GM18499 (cell line): Measurements from ENCODE around the gene ZNRF1.
"Not testable (repeated sequence)": the region's sequence is repeated elsewhere in the genome, so short reads cannot be mapped to it uniquely, and the experiment has no call there.

Experiments used
- ATAC-seq: cut with Tn5 transposase; IDR thresholded peaks from one replicate; pipeline ENCODE4 v1.9.1; 2021; ENCODE audit warnings: moderate number of reproducible peaks; ENCODE audit not compliant: insufficient read depth, unreplicated experiment

Gene ZNRF1

DNA sequence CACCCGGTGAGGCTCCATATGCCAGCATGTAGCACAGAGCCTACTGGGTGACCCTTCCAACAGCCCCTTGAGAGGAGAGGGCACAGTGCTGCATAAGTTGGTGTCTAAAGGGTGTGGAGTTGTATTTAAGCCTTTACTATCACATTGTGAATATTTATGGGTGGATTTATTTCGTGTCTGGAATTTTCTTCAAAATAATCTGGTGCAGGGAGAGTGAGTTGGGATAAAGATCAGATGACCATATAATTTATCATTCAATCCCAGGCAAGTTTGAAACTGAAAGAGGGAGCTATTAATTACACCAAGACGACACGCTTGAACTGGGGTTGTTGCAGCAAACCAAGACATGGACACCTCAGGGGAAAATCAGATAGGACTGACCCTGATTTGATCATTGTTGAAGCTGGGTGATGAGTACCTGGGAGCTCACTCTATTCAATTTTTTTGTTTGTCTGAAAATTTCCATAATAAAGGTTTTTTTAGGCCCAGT lies 75.5 kb downstream of the ZNRF1 start:
- no peak for ATAC-seq

DNA sequence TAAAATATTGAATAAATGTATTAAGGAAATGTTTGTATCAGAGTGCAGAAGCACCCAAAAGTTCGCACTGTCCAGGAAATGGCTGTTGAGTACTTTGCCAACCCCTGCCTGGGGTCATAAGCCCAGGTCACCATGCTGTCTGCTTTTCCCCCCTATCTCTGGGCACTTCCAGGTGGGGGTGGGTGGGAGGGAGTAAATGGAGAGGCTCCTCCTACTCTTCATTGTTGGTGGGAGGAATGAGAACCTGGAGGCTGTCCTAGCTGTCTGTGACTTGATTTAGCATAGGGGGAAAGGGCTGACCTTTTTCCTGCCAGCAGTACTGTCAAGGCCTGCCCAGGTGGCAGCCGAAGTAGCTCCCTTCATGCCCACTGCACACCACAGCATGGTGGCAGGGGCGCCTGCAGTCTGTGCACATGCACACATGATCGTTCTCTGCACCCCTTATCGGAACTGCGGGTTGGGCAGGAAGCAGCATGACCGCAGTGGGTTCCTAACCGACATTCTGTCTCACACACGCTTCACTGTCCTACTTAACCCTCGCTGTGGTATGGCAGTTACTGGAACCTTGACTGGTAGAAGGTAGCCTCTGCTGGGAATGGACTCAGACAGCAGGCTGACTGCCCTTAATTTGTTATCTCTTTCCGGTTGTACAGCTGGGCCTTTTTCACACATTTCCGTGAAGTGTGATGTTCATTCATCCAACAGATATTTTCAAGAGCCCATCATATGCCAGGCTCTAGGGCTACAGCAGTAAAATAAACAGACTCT lies 76.3 kb downstream of the ZNRF1 start:
- ATAC-seq = peak; percentile 96

DNA sequence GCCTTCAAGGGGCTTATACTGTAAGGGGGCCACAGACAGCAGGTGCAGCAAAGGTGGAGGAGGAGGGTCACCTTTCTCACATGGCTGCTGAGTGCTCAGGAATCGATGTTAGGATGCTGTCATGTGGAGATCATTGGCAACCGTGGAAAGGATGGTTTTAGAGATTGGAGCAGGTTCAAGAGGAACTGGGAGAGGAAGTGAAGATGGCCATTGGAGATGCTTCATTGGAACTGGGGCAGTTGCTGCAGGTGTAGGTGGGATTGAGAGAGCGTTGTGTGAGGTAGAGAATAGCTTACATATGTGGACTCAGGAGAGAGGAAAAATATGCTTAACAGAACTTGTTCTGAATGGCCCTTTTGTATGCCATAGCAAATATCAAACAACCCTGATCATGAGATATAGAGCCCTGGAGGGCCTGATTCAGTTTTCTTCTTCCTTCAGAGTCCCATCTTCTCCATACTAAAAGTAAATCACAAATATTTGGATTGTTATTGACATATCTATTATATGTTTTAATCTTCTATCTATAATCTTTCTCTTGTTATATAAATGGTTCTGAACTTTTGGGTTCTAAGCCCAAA lies 77.0 kb downstream of the ZNRF1 start:
- no peak for ATAC-seq

DNA sequence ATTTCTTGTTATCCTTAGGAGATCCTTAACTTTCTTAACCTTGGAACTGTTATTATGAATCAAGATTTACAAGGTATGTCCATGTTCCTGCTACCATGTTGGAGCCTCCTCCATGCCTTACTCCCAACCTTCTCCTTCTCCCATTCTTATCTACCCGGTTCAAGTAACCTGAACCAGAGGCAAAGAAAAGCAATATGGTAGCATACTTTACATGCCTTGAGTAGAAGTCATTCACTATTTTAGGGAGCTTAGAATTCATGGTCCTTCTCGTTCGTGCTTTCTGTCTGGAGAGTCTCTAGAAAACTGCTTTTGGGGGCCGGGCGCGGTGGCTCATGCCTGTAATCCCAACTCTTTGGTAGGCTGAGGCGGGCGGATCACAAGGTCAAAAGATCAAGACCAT lies 80.1 kb downstream of the ZNRF1 start:
- ATAC-seq = no peak

DNA sequence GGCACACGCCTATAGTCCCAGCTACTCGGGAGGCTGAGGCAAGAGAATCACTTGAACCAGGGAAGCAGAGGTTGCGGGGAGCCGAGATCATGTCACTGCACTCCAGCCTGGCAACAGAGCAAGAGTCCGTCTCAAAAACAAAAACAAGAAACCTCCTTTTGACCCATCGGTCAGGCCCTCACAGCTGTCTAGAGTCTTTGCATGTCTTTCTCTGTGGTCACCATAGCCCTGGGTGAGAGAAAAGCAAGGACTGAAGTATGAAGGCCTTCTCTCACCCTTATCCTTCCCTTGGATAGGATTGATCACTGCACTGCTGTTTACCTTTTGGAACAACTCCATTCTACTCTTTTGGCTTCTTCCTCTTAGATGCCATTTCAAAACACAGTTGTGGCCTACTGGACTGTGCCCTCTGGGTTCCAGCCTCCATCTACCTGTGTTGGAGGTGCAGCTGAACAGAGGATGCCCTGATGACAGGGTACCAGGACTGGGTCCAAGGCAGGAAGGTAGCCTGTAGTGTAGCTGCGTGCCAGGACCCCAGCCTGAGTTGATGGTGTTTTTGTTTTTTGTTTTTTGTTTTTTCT lies 80.6 kb downstream of the ZNRF1 start:
- ATAC-seq = no peak

DNA sequence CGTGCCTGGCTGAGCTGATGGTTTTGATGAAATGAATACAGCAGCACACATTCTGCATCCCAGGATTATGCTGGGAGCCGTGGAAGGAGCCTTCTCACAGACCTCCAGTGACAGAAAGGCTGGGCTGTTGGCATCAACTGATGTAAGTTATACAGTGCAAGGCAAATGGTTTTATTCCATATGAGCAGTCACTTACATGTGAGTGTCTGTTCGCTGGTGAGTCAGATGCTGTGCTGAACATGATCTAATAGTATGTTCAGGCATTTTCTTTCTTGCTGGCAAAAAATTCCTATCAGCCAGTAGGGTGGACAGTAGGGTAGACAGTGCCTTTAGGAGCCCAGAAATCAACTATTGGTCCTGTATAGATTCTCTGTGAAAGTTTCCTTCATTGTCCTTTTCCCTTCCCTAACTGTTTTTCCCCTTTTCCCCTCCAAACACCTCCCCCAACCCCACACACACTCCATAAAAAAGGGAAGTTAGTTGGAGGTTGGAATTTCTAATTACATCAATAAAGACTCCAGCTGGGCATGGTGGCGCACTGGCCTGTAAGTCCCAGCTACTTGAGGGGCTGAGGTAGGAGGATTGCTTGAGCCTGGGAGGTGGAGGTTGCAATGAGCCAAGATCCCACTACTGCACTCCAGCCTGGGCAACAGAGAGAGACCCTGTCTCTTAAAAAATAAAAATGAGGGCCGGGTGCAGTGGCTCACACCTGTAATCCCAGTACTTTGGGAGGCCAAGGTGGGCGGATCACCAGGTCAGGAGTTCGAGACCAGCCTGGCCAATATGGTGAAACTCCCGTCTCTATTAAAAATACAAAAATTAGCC lies 81.6 kb downstream of the ZNRF1 start:
- ATAC-seq = no peak

DNA sequence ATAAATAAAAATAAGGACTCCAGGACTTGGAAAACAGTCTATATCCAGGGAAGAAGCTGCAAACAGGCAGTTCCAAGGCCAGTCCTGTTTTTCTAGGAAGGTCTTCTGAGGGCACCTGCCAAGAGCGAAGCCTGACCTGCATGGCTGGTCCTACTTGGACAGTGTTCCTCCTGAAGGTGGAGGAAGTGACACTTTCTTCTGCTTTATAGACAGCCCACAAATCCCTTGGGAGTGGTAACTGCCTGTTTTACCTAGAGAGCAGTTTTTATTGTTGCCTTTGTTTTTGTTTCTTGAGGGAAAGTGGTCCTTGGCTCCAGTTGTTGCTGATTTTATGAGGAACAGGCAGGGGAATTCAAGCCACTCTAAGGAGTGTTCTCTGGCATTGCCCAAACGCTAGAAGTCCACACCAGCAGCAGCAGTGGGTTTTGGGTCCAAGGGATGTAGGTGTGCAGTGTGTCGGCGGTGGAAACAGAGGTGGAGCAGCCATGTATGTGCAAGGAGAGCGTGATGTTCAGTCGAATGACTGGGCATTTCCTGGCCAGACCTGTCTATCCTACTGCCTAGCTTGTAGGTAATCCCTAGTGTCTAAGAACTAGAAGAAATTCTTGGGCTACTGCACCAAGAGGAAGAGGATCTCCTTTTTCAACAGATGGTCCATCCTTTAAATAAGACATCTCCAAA lies 82.5 kb downstream of the ZNRF1 start:
- no peak for ATAC-seq

DNA sequence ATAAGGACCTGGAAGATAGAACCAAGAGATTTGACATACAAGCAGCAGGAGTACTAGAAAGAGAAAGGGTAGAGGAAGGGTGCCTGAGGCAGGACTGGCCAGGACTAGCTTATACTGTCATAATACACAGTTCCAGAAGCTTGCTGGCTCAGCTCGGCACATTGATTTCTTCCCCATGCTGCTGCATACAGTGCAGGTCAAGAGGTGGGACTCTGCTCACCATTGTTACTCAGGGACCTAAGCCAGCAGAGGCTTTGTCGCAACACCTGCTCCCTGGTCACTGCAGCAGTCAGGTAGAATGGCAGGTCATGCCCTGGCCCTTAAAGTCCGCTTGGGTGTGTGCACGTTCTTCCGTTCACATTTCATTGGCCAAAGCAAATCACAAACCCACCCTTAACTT lies 85.0 kb downstream of the ZNRF1 start:
- ATAC-seq = no peak

DNA sequence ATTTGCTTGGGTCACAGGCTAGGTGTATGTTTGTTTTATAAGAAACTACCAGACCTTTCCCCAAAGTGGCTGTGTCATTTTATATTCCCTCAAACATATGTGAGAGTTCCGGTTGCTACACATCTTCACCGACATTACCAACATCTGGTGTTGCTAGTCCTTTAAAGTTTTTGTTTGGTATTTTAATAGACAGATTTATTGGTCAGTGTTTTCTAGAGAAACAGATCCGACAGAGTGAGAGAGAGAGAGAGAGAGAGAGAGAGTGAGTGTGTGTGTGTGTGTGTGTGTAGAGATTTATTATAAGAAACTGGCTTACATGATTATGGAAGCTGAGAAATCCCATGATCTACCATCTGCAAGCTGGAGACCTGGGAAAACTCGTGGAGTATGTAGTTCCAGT lies 86.7 kb downstream of the ZNRF1 start:
- no peak for ATAC-seq

DNA sequence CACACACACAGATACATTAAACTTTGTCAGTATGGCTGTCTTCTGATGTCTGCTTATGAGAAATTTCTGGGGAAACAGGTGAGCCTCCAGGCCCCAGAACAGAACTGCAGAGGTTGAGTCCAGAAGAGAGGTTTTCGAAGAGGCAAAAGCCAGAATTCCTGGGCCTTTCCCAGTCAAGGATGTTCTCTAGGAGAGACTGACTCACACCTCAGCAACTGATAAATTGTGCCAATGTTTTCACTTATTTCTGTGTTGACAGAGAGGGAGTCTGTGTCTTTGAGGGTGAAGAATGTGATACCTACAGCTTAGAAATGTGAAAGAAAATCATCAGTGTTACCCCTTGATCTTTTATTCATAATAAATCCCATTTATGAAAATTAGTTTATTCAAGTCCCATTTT lies 87.5 kb downstream of the ZNRF1 start:
- no peak for ATAC-seq

DNA sequence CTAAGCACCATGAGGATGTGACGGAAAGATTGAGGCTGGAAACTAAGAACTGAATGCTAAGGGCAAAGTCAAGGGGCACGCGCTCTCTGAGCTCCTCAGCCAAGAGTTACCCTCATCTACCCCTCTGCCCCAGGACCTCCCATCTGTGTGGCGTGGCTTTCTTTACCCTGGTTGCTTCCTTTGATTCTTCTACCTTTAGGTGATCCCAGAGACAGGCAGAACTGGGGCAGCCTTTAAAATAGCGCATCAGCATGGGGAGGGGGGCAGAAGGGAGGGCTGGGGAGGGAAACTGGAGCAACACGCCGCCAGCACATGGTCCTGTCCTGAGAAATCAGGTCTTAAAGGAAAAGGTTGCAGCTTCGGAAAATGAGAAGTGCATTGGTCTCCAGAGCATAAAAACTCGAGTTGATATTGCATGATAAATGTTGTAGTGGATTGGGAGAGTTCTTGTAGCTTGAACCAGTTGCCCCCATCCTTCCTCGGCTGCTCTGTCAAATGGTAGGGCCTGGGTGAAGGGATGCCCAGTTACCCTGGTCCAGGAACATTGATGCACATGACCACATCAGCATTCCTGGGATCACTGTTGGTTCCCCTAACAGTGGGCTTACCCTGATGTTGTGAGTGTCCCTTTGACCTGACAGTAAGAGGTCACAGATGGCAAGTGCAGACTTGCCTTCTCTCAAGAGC lies 88.0 kb downstream of the ZNRF1 start:
- no peak for ATAC-seq

DNA sequence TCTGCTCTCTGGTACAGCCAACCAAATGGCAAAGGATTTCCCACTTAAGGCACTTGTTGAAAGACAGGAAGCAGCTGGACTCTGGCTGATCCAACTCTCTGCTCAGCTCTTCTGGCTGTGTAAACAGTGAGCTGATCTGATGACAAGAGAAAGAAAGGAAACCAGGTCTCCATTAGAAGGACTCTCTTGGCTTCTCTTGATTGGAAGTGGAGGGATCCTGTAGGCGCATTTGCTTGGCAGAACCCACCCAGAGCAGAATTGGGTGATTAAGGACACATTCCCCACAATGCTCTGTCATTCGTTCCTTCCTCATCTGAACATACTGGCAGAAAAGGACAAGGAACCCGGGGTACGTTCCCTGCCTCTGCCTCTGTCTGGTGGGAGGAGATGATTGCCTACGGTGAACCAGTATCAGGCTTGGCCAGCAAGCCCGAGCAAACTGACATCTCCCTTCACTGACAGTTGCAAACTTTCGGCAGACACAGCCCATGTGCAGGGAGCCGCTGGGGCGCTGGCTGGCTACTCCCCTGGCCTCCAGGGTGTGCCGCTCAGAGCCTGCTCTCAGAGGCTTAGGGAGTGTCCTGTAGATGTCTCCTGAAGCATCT lies 88.7 kb downstream of the ZNRF1 start:
- no peak for ATAC-seq

DNA sequence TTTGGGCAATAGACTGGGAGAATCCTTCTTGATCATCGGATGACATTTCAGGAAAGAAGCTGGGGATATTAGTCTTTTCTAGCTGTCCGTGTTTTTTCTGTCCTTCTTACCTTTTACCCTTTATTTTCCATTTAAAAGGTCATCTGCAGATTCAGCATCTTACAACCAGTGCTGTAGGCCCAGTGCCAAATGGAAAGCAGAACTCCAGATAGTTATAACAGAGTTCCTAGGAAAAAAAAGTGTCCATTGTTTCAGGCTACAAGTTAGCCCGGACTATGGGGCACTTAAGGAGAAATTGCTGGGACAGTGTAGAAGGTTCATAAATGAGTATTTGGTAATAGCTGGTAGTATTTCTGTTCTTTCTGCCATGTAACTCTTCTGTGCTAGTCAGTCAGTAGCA lies 89.4 kb downstream of the ZNRF1 start:
- ATAC-seq = no peak

DNA sequence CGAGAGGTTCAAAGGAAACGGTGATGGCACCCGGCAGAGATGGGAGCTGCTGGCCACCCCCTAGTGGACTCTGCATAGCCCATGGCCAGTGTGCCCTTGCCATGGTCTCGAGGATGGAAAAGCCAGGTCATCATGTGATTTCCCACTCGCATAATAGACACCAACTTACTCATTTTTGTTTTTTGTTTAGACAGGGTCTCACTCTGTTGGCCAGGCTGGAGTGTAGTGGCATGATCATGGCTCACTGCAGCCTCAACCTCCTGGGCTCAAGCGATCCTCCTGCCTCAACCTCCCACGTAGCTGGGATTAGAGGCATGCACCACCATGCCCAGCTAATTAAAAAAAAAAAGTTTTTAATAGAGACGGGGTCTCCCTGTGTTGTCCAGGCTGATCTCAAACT lies 90.1 kb downstream of the ZNRF1 start:
- ATAC-seq = no peak

DNA sequence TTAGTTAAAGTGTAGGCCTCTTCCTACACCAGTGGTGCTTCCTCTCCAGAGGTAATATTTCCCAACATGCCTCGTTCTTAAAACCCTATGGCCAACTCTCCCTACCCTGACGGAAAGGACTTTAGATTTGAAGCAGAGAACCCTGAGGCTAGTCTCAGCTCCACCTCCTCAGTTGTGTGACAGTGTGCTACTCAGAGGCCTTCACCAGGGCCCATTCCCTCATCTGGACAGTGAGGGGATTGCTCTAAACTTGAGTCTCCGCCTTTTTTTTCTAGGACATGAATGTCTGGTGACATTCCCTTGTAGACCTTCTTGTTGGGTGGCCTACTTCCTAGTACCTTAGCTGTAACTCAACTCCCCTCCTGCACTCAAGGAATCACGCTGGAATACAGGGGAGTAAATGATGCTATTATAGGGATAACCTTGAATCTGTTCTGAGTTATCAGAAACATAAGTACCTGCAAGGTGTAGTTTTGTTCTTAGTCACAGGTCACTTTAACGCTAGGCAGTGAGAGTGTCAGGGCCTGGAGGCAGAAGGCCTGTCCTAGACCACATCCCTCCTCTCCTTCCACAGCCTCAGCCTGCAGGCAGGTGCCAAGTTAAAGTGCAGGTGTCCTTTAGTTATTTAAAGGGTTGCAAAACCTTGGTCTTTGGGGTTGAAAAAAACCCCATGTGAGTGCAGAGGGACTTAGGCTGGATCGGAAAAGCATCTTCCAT lies 90.8 kb downstream of the ZNRF1 start:
- no peak for ATAC-seq

DNA sequence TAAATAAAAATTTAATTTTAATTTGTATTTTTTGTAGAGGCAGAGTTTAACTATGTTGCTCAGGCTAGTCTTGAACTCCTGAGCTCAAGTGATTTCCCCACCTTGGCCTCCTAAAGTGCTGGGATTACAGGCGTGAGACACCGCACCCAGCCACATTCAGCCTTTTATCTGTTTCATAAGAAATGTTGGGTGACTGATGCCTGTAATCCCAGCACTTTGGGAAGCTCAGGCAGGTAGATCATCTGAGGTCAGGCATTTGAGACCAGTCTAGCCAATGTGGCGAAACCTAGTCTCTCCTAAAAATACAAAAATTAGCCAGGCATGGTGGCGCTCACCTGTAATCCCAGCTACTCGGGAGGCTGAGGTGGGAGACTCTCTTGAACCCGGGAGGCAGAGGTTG lies 92.1 kb downstream of the ZNRF1 start:
- ATAC-seq = not testable (repeated sequence)

DNA sequence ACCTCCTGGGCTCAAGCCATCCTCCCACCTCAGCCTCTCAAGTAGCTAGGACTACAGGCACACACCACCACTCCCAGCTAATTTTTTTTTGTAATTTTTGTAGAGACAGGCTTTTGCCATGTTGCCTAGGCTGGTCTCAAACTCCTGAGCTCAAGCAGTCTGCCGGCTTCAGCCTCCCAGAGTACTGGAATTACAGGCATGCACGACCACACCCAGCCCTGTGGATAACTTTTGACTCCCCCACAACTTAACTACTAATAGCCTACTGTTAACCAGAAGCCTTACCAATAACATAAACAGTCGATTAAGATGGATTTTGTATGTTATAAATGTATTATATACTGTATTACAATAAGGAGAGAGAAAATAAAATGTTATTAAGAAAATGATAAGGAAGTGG lies 92.8 kb downstream of the ZNRF1 start:
- not testable (repeated sequence) for ATAC-seq

DNA sequence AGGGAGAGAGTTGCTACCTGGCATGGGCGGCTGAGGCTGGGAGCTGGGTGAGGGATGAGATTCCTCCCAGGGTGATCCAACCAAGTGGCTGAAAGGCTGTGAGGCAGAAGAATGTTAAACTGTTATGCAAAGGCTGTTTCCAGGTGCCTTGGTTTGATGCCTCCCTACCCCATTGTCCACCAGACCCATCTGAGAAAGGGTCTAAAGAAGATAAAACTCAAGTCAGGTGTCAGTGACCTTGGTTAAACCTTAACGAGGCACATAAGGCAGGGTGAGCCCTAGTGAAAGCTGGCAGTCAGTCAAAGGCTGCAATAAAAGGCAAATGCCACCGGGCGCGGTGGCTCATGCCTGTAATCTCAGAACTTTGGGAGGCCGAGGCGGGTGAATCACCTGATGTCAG lies 94.0 kb downstream of the ZNRF1 start:
- no peak for ATAC-seq
